HFF-Myc (cell line): ENCODE results near the gene S100A12.

Experiments used
- DNase-seq: peaks from one replicate; pipeline ENCODE4 v3.0.0-alpha.2; 2011; ENCODE audit warnings: low read depth; ENCODE audit errors: extremely low read depth
- H3K4me3 ChIP-seq: replicated peaks from 2 replicates; pipeline ENCODE4 v1.5.1; 2011; ENCODE audit warnings: low read depth, mild to moderate bottlenecking, control low read depth, low read length
- CTCF ChIP-seq: IDR thresholded peaks from 2 replicates; pipeline ENCODE4 v1.5.1; 2012; ENCODE audit warnings: mild to moderate bottlenecking, low read depth, low read length, control low read depth; ENCODE audit errors: missing control alignments

S100A12 gene

GRCh38 chr1:153387785-153388184 is 12.4 kb upstream of the S100A12 start:
- DNase-seq, result no peak
- H3K4me3 ChIP-seq, result no peak overlapping the region
- TF ChIP-seq CTCF, result no peak

- H3K4me3 ChIP-seq, result no peak overlapping the region
- DNase-seq, result no peak
- no peak for TF ChIP-seq CTCF
Measured at GRCh38 chr1:153387001-153387400, 11.6 kb upstream of the S100A12 start.

- TF ChIP-seq CTCF, result no peak
- DNase-seq, result no peak
- H3K4me3 ChIP-seq, result no peak overlapping the region
Measured at GRCh38 chr1:153386500-153386901, 11.1 kb upstream of the S100A12 start.

- TF ChIP-seq CTCF, result no peak
- no peak overlapping the region for H3K4me3 ChIP-seq
Measured at GRCh38 chr1:153384958-153385580, 9.6 kb upstream of the S100A12 start.

GRCh38 chr1:153380711-153381110 is 5.3 kb upstream of the S100A12 start:
- no peak overlapping the region for H3K4me3 ChIP-seq
- no peak for TF ChIP-seq CTCF
- DNase-seq, result no peak

More at GRCh38 chr1:153384958-153385580, 9.6 kb upstream of the S100A12 start:
- DNase-seq, result no peak

- no peak overlapping the region for H3K4me3 ChIP-seq
- no peak for TF ChIP-seq CTCF
- no peak for DNase-seq
Measured at GRCh38 chr1:153379591-153379990, 4.2 kb upstream of the S100A12 start.

- TF ChIP-seq CTCF, result no peak
- no peak for DNase-seq
- H3K4me3 ChIP-seq, result no peak overlapping the region
Measured at GRCh38 chr1:153374071-153374470, 1.4 kb downstream of the S100A12 start.
